ENCODE results near the gene EMD. TPM values are rescaled to one million over a fixed set of nuclear protein-coding genes. Genes with fewer than 3 reads are reported as not detected.

Gene EMD
- 23.4 and 26.4 TPM in 2 replicates for total RNA-seq
- polyA plus RNA-seq: 72.1 and 82.4 TPM in 2 replicates
- 92.1 and 110 TPM in 2 replicates for polyA plus RNA-seq (2012)
- polyA minus RNA-seq (ENCODE audit: low replicate concordance): 129 and 139 TPM in 2 replicates

GRCh38 chrX:154378799-154379568 lies at the start of gene EMD:
EMD (plus strand) TSS chrX:154379295; CDS start chrX:154379485, 190 bp downstream.
- Histone ChIP-seq H3K4me1 (ENCODE audit: control insufficient read depth, extremely low read depth, insufficient read depth, low read length) (peaks cover 5% of the 10 kb centered on the region), H3K27me3 (ENCODE audit: control insufficient read depth, insufficient read depth, low read length) (no peaks in the 10 kb centered on the region), H3K36me3 (ENCODE audit: control insufficient read depth, insufficient read depth, low read length) (peaks cover 3% of the 10 kb centered on the region), H3K79me2 (ENCODE audit: control insufficient read depth, insufficient read depth, low read length) (peaks cover 19% of the 10 kb centered on the region), H2AFZ (ENCODE audit: low read length) (no peak within 1 kb of the TSS), H3K4me3 (replicated peaks in 1 of 4; ENCODE audit: control extremely low read depth in 1 of 4, insufficient read depth in 1 of 4, low read depth in 3 of 4, low read length in 4 of 4) (peak within 1 kb of the TSS; percentile 73 to 84 (median 77)), H3K4me2 (ENCODE audit: extremely low read depth, insufficient read depth, low read length) (peak within 1 kb of the TSS; percentile 88), H4K20me1 (ENCODE audit: control insufficient read depth, extremely low read depth, insufficient read depth, low read length) (no peaks in the 10 kb centered on the region), H3K27ac (ENCODE audit: insufficient read depth, low read length) (peak within 1 kb of the TSS; percentile 96), H3K9ac (ENCODE audit: insufficient read depth, low read length) (peak within 1 kb of the TSS; percentile 97), H3K9me3 (ENCODE audit: control insufficient read depth, insufficient read depth, low read depth, low read length) (no peaks in the 10 kb centered on the region)
- peak; percentile 95 to 97 for DNase-seq (ENCODE audit: low read depth in 2 of 2)
- TF ChIP-seq CTCF (conservative IDR thresholded peaks at IDR 0.05 in 1 of 2, IDR thresholded peaks at IDR 0.05 in 1 of 2; ENCODE audit: low read depth in 1 of 2, low read length in 2 of 2) (no peak), EZH2 (IDR thresholded peaks at IDR 0.05; ENCODE audit: low read length, missing control alignments) (no peak)

- TF ChIP-seq EZH2 (IDR thresholded peaks at IDR 0.05; ENCODE audit: low read length, missing control alignments) (no peak), CTCF (conservative IDR thresholded peaks at IDR 0.05 in 1 of 2, IDR thresholded peaks at IDR 0.05 in 1 of 2; ENCODE audit: low read depth in 1 of 2, low read length in 2 of 2) (no peak)
- no peaks in the 10 kb centered on the region for H3K36me3 ChIP-seq (ENCODE audit: control insufficient read depth, insufficient read depth, low read length)
- no peaks in the 10 kb centered on the region for H3K79me2 ChIP-seq (ENCODE audit: control insufficient read depth, insufficient read depth, low read length)
- H4K20me1 ChIP-seq (ENCODE audit: control insufficient read depth, extremely low read depth, insufficient read depth, low read length): no peaks in the 10 kb centered on the region
- no peak for DNase-seq (ENCODE audit: low read depth in 2 of 2)
- H3K4me1 ChIP-seq (ENCODE audit: control insufficient read depth, extremely low read depth, insufficient read depth, low read length): no peaks in the 10 kb centered on the region
- H3K4me3 ChIP-seq (replicated peaks in 1 of 4; ENCODE audit: control extremely low read depth in 1 of 4, insufficient read depth in 1 of 4, low read depth in 3 of 4, low read length in 4 of 4): no peak overlapping the region
- no peak overlapping the region for H3K9ac ChIP-seq (ENCODE audit: insufficient read depth, low read length)
- H3K9me3 ChIP-seq (ENCODE audit: control insufficient read depth, insufficient read depth, low read depth, low read length): no peaks in the 10 kb centered on the region
- H3K4me2 ChIP-seq (ENCODE audit: extremely low read depth, insufficient read depth, low read length): no peak overlapping the region
- no peak overlapping the region for H2AFZ ChIP-seq (ENCODE audit: low read length)
- no peak overlapping the region for H3K27ac ChIP-seq (ENCODE audit: insufficient read depth, low read length)
- peaks cover 2% of the 10 kb centered on the region for H3K27me3 ChIP-seq (ENCODE audit: control insufficient read depth, insufficient read depth, low read length)
These were observed 46.5 kb upstream of the EMD start for GRCh38 chrX:154332561-154332960.

- H3K36me3 ChIP-seq (ENCODE audit: control insufficient read depth, insufficient read depth, low read length): no peaks in the 10 kb centered on the region
- DNase-seq (ENCODE audit: low read depth in 2 of 2): no peak
- H3K79me2 ChIP-seq (ENCODE audit: control insufficient read depth, insufficient read depth, low read length): no peaks in the 10 kb centered on the region
- no peaks in the 10 kb centered on the region for H3K4me1 ChIP-seq (ENCODE audit: control insufficient read depth, extremely low read depth, insufficient read depth, low read length)
- H4K20me1 ChIP-seq (ENCODE audit: control insufficient read depth, extremely low read depth, insufficient read depth, low read length): no peaks in the 10 kb centered on the region
- TF ChIP-seq EZH2 (IDR thresholded peaks at IDR 0.05; ENCODE audit: low read length, missing control alignments): no peak
- TF ChIP-seq CTCF (conservative IDR thresholded peaks at IDR 0.05 in 1 of 2, IDR thresholded peaks at IDR 0.05 in 1 of 2; ENCODE audit: low read depth in 1 of 2, low read length in 2 of 2): no peak
- no peak overlapping the region for H3K9ac ChIP-seq (ENCODE audit: insufficient read depth, low read length)
- H2AFZ ChIP-seq (ENCODE audit: low read length): no peak overlapping the region
- no peak overlapping the region for H3K27ac ChIP-seq (ENCODE audit: insufficient read depth, low read length)
- H3K27me3 ChIP-seq (ENCODE audit: control insufficient read depth, insufficient read depth, low read length): peaks cover 2% of the 10 kb centered on the region
- no peak overlapping the region for H3K4me3 ChIP-seq (replicated peaks in 1 of 4; ENCODE audit: control extremely low read depth in 1 of 4, insufficient read depth in 1 of 4, low read depth in 3 of 4, low read length in 4 of 4)
- H3K9me3 ChIP-seq (ENCODE audit: control insufficient read depth, insufficient read depth, low read depth, low read length): no peaks in the 10 kb centered on the region
- no peak overlapping the region for H3K4me2 ChIP-seq (ENCODE audit: extremely low read depth, insufficient read depth, low read length)
These were observed 46.0 kb upstream of the EMD start for GRCh38 chrX:154333116-154333515.

Data from fibroblast of lung (primary cell).